HCEC 1CT (cell line): ENCODE results near the gene POC1B.

Source experiments
- DNase-seq: peaks from one replicate; pipeline ENCODE4 v3.0.0-alpha.2; 2017

The POC1B gene

DNA sequence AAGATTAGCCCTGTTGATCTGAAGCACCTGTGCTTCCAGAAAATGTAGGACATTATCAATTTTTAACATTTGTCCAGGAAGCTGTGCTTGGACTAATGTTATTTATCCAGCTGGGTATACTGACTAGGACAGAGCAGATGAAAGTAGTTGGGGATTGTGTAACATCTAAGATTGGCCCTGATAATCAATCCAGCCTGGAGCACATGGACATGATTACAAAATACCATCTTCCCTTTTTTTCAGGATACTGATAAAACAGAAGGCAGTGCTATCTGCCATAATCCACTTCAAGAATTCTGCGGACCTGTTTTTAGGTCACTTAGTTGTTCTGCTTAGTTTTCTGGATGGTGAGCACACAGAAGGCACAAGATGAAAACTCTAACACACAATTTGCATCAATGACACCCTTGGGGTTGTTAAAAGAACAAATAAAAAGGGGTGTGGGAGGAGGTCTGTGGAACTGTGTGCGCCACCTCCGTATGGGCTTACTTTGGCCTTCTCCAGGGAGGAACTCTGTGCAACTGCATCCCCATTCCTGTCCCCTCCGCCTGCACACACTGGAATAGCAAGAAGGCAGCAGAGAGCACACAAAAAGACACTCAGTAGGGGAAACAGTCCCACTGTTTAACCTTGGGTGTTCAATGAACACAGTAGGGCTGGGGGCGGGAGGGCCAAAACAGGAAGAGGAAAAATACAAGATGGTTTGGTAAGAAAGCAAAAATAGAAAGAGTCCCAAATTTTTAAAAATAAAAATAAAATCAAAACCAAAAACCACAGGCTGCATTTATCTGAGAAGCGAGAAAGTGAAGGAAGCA is 142.4 kb downstream of the POC1B start:
- peak; percentile 40 for DNase-seq

- no peak for DNase-seq
Observed at GRCh38 chr12:89382328-89382727, 143.5 kb downstream of the POC1B start.

DNA sequence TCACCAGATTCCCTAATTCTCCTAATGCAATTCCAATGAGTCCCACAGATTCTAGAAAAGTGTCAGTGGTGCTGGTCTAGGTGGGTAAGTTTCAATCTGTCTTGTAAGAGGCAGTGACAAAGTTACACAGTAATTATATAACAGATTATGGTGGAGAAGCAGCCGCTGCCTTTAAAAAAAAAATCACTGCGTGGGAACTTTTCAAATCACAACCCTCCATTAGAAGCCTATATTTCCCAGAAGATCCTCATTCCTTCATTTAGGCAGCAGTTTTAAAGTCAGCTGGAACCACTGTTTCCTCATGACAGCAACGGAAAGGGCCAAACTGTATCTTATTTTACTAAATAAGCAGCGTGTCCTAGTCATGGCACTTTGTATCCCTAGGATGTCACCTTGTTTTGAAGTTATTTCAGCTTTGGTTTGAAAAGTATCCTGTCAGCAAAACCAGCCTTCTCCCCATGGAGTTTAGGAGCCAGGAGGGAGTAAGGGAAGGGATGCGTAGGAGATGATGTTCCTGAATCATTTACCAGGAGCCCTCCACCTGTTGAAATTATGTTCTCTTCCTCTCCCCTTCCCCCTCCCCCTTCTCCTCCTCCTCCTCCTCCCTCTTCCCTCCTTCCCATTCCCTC is 145.9 kb downstream of the POC1B start:
- no peak for DNase-seq

GRCh38 chr12:89379148-89379838 is 146.6 kb downstream of the POC1B start:
- DNase-seq, result no peak

- no peak for DNase-seq
Observed at GRCh38 chr12:89376844-89377243, 149.0 kb downstream of the POC1B start.

GRCh38 chr12:89376202-89376529 is 149.7 kb downstream of the POC1B start:
- DNase-seq, result no peak

- DNase-seq, result peak; percentile 87
Observed at GRCh38 chr12:89373763-89374572, 151.9 kb downstream of the POC1B start.

- no peak for DNase-seq
Observed at GRCh38 chr12:89372584-89373370, 153.1 kb downstream of the POC1B start.

- peak; percentile 72 for DNase-seq
Observed at GRCh38 chr12:89370850-89371249, 155.0 kb downstream of the POC1B start.

DNA sequence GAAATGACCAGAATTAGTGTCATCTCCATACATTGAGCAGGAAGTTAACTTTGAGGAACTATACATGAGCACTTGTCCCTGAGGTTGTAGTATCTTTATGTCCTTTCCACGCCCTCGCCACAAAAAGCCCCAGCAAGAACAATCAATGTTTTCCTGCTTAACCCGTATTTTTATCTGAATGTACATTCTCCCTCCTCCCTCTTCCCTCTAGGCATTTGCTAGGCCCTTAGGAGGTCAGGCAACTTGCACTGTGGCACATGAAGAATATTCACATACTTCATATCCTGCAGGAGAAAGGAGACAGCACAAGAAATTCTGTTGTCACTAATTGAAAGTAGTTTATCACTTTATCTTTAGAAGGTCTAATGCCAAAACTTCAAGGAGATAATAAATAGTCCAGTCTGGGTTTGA is 155.4 kb downstream of the POC1B start:
- DNase-seq, result no peak
